Left forelimb (tissue), 1 donor: Measurements from ENCODE around the gene OXSR1.

Source experiments
- DNase-seq: peaks from one replicate; pipeline ENCODE4 v3.0.0-alpha.2; 2018; ENCODE audit warnings: low spot score

The OXSR1 gene

DNA sequence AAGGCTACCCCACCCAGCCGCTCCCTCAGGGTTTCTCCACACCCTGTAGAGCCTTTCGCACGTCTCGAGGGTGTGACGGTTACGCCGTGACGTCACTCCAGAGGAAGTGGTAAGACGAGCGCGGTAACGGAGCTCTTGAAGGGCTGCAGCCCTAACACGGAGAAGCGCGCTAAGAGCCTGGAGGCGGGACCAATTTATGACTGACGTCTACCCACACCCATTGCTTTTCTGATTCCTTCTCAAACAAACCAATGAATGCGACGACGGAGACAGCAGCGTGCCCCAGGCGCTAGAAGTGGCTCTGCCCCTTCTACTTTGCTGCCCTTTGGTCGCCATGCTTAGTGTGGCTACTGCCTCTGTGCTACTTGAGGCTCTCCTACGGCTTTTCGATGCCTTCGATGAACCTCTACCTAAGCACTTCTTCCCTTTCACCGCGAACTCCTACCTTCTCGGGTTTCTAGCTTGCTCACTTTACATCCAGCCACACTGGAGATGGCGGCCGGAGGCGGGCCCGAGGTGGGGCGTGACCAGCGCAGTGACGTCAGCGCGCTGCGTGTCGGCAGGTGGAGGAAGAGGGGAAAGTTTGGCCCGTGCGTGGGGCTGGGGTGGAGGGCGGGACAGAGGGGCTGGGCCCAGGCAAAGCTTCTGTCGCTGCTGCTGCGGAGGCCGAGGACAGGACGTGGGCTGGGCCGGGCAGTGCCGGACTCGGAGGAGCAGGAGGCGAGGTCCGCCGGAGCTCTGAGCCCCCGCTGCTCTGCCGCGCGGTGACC is at the start of gene OXSR1:
Gene OXSR1 (plus strand): TSS at position 586 of the 770 bp plus-strand sequence. CDS start 340 bp downstream, outside the sequence.
- peak; percentile 99 for DNase-seq

DNA sequence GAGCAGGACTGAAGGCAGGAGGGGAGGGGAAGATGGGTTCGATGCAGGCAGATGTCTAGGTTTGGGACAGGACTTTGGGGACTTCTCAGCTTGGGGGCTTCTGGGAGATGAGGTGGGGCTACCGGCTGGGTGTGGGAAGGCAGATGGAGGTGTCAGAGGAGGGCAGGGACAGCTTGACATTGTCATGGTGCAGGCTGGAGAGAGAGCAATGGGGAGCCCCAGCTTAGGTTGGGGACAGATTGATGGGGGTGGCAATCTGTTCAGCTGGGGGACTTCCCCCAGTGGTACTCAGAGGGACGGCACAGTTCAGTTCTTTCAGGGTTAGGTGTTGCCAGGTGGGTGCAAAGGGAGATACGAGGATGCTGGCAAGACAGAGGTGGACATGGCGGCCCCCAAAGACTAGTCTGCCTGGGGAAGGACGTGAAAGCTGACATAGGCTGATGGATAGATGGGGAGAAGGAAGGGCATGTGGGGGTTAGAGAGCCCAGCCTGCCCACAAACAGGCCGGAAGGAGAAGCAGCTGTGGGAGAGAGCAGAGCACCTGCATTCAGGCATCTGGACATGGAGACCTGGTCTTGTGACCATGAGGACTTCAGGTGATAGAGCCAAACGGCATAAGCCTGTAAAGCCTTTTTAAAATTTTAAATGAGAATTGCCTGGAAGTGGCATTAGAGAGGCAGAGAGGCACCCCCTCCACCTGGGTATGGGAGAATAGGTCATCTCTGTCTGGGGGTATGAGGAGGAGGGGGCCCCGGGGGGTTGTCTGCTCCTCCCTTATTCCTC is 49.5 kb upstream of the OXSR1 start:
- DNase-seq = no peak

DNA sequence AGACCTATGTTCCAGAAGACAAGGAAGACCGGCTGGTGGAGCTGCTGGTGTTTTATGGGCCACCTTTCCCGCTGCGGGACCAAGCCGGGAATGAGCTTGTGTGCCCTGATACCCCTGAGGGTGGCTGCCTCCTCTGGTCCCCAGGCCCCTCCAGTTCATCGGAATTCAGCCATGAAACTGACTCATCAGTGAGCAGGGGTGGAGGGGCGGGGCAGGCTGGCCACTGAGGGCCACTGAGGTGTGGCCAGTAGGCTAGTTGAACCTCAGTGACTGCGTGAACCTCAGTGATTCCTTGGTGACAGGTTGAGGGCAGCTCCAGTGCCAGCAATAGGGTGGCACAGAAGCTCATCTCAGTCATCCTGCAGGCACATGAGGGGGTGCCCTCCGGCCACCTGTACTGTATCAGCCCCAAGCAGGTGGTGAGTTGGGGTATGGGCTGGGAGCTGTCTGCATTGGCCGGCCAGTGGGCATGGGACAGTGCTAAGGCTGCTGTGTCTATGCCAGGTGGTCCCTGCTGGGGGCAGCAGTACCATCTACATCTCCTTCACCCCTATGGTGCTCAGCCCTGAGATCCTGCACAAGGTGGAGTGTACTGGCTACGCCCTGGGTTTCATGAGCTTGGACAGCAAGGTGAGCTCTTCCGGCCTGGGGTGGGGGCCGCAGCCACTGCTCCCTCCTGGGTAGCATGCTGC is 48.7 kb upstream of the OXSR1 start:
- peak; percentile 63 for DNase-seq

DNA sequence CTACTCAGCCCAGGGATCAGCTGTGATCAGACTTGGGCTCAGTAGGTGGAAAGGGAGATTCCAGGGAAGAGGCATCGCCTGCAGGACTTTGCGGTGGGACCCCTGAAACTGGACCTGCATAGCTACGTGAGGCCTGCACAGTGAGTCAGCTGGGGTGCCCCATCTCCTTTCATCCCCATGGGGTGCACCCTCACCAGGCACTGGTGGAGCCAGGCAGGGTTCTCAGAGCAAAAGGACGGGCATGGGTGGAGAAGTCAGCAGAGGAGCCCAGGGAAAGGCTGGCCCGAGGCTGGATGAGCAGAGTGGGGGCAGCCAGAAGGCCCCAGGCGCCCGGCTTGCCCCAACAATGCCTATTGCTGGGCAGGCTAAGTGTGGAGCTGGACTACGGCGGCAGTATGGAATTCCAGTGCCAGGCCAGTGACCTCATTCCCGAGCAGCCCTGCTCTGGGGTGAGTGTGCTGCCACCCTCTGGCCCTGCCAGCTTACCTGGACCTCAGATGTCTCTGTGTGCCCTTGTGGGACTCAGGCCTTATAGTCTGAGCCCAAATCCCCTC is 48.1 kb upstream of the OXSR1 start:
- no peak for DNase-seq

DNA sequence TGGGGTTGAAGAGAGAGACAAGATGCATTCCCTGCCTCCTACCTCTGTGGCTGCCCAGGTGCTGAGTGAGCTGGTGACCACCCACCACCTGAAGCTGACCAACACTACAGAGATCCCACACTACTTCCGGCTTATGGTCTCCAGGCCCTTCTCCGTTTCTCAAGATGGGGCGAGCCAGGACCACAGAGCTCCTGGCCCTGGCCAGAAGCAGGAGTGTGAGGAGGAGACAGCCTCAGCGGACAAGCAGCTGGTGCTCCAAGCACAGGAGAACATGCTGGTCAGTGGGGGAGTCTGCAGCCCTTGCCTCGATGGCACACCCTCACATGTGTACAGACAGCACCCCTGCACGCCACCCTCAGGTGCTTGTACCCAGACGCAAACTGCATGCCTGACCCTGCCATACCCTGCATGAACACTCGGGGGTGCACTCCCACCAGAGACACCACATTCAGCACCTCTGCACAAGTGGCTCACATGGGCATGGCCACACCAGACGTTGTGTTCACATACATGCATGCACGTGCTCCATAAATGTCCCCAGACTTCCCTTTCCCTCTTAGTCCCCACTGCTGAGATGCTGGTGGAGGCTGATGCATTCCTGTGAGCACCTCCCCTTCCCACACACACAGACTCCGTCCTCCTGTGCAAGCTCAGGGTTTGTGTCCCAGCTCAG is 47.5 kb upstream of the OXSR1 start:
- DNase-seq = no peak

DNA sequence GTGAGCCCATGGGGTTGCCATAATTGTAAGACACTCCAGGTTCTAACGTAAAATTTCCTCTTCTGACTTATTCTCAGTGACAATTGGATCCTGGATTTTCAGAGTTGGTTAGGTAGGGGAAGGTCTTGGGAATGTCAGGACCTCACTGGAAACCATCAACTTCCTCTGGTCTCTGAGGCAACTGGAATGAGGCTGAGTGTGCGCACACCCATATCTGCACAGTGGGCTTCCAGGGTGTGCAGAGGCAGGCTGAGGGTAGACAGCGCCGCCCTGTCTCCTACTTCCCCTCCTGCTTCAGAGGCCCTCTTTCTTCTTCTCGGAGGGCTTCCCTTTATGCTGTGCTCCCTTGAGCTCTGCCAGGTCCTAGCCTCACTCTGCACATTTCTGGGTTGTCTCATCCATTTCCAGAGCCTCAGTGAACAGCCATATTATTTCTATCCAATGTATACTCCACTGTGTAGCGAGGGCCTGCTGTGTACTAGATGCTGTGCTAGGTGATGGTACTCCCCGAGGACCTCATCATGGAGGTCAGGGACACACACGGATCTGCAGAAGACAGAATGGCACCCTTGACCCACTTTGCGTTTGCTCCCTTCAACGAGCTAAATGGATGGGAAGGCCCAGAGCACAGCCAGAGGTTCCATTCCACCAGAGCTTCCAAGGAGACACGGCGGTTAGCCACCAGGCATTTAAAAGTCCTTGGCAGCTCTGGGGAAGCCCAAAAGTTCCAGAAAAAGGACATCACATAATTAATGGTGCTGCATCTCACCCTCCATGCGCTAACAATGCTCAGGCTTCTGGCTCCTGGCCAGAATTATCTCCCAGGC is 46.7 kb upstream of the OXSR1 start:
- DNase-seq = no peak

DNA sequence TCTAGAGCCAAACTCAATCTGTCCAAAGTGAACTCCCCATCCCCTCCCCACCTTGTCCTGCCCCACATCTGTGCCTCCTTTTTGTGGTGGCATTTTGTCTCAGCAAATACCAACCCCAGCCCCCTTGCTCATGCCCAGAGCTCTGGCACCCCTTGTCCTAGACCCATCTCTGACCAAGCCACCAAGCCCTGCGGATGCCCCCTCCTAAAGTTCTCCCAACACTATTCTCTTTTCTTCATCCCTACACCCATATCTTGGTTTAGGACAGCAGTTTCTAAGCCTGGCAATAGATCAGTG is 46.1 kb upstream of the OXSR1 start:
- no peak for DNase-seq

DNA sequence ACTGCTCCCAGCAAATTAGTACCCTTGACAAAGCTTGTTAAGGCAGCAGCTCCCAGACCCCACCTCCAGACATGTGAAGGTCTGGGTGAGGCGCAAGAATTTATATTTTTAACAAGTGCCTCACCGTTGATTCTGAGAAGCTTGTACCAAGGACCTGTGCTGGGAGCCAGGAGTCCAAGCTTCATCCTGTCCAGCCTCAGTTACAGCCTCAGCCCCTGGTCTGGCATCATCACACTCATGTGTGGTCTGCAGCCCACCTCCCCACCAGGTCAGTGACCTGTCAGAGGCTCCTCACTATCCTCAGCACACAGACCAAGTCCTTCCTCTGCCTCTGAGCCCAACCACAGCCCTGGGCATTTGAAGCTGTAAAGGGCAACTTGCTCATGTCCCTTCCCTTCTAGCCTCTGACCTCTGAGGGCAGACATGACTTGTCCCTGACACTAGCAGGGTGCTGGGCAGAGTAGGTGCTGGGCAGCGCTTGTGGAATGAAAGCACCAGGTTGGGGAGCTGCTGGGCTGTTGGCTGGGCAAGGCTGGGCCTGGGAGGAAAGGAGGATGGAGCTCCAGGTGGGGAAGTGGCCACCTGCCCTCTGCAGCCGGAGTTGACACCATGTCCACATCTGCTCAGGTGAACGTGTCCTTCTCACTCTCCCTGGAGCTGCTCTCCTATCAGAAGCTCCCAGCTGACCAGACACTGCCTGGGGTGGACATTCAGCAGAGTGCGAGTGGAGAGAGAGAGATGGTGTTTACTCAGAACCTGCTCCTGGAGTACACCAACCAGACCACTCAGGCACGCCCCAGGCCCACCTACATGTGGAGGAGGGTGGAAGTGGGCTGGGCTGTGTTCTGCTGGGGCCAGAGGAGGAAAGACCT is 45.3 kb upstream of the OXSR1 start:
- peak; percentile 53 for DNase-seq

DNA sequence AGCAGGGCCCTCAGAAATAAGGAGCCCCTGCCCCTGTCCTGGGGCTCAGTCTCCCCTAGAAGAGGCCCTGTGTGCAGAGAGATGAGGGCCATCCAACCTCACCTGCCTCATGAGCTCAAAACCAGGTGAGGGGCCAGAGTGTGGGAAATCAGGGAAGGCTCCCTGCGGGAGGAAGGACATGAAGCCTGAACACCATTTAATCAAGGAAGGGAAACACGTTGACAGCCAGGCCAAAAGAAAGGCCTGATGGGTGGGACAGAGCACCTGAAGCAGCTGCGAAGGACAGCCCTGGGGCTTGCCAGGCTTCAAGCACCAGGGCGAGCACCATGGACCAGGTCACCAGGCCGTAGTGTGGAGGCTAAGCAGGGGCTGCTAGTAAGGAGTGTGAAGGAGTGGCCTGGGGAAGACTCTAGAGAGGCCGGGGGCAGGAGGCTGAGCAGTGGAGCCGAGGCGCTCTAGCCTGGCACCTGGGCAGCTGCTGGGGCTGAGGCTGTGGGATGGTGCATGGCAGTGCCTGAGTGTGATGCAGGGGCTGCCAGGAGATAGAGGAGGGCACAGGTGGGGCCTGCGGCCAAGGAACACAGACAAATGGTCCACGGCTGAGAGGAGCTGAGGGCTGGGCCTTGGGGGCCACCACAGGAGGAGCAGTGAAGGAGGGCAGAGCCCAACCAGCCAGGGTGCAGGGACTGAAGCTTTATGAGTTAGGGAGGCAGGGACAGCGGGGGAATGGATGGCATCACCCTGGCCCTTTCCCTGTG is 44.5 kb upstream of the OXSR1 start:
- DNase-seq = peak; percentile 51

DNA sequence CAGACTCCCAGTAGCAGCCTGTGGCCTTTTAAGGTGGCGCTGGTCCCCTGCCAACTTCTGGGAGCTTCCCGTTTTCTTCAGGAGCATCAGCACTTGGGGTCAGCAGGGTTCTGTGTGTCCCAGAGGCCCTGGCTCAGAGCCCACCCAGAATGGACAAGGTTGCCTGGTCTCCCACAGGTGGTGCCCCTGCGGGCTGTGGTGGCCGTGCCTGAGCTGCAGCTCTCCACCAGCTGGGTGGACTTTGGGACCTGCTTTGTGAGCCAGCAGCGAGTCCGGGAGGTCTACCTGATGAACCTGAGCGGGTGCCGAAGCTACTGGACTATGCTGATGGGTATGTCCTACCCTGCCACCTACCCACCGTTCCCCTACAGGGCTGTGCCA is 43.9 kb upstream of the OXSR1 start:
- no peak for DNase-seq

DNA sequence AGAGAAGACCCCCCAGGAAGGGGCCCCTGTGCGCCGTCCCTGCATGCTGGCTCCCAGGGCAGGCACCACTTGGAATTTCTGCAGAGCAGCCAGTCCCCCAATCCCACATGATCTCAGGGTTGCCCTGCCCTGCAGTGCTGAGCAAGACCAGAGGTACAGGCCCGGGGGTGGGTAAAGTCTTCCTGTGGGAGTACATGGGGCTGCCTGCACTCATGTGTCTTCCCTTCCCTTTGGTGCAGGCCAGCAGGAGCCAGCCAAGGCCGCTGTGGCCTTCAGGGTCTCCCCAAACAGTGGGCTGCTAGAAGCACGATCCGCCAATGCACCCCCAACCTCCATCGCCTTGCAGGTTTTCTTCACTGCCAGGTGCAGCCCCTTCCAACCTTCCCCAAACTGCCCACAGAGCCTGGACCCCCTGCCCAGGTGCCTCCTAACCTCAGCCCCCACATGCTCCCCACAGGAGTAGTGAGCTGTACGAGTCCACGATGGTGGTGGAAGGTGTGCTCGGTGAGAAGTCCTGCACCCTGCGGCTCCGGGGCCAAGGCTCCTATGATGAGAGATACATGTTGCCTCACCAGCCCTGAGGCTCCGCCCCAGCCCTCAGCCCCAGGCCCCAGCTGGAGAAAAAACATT is 43.4 kb upstream of the OXSR1 start:
- DNase-seq = peak; percentile 63

DNA sequence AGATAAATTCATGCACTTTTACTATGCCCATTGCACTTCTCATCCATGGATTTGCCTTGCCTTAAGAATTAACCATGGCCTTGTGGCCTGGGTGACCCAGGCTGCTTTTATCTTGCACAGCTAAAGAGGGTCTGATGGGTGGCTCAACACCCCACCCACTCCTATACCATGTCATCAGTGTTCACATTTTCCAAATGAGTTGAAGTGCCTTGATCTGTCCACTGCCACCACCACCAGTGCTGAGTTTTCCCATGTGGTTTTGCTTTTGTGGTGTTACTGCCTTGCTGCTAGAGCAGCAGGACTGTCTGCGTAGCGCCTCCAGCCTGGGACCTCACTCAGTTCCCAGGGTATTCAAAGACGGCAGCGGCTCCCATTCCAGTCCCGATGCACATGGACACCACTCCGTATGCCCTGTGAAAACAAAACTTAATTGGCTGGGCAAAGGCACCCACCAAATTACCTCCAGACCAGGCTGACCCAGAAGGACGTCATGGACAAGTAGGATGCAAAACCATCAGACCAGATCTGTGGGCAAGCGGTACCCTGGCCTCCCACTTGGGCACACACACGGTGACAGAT is 42.5 kb upstream of the OXSR1 start:
- DNase-seq = no peak

DNA sequence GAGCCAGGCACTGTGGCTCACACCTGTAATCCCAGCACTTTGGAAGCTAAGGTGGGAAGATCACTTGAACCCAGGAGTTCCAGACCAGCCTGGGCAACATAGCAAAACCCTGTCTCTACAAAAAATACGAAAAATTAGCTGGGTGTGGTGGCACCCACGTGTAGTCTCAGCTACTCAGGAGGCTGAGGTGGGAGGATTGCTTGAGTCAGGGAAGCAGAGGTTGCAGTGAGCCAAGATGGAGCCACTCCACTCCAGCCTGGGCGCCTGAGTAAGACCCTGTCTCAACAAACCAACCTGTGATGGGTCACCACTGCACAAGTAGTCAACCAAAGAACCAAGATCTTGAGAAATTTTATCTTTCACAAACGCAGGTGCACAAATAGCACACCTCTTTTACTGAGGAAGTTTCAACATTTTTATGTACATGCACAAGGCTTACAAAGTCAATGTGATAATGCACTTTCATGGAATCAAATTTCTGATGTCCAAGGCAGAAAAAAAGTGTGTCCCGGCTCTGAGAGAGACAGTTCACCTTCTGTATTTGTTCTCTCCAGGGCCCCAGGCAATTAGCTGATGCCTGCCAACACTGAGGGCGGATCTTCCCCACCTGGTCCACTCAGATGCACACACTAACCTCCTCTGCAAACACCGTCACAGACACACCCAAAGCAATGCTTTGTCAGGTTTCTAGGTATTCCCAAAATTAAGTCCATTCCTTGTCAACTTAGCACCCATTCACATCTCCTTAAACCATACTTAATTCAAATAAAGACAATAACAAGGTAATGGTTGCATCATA is 40.8 kb upstream of the OXSR1 start:
- DNase-seq = no peak

DNA sequence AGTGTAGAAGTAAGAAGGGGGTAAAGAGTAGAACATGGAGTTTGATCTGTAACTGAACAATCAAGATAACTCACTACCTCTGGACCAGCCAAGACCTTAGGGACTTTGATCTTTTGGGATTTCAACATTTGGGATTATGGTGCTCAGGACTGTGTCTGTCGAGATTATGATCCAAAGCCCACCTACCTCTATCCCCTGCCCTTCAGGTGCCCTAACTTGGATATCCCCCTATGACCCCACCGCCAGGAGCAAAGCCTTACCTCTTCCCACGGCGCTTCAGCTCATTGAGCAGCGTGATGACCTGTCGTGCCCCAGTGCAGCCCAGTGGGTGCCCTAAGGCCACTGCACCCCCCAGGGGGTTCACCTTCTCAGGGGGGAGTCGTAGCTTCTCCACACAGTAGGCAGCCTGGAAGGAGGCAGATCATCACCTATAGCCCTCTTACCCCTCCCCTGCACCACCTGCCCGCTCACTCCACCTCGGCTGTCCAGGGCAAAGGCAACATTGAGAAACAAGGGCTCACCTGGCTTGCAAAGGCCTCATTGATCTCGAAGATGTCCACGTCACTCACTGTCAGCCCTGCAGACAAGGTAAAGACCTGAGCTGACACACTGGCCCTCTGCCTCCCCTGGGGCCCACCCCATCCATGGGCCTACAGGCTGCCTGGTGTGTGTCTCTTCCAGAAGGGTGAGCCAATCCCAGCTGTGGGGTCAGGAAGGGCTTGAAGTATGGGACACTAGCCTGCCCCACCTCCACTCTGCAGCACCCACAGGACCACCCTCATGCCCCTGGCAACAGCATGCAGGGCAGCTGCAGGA is 39.8 kb upstream of the OXSR1 start:
- no peak for DNase-seq

DNA sequence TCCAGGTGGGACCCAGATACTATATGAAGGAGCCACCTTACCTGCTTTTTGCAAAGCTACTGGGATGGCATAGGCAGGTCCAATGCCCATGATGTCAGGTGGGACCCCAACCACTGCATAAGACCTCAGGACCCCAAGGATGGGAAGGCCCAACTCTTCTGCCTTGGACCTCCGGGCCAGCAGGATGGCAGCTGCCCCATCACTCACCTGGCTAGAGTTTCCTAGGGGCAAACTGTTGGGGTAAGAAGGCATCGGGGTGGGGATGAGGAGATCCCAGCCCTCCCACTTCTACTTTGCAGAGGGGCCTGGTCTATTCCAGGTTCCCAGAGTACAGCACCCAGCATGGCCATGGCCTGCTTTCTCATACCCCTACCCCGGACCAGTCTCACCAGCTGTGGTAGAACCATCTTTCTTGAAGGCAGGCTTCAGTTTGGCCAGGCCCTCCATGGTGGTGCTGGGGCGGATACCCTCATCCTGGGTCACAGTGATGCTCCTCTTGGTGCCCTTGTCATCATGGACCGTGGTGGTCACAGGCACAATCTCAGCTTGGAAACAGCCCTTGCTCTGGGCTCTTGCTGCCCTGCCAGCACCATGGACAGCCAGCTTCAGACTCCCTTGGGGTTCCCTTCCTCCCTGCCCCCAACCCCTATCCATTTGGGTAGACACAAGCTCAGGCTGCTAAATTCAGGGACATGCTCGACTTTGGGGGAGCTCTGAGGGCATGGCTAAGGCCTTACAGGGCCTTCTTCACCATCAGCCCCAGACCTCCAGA is 39.0 kb upstream of the OXSR1 start:
- DNase-seq = no peak

DNA sequence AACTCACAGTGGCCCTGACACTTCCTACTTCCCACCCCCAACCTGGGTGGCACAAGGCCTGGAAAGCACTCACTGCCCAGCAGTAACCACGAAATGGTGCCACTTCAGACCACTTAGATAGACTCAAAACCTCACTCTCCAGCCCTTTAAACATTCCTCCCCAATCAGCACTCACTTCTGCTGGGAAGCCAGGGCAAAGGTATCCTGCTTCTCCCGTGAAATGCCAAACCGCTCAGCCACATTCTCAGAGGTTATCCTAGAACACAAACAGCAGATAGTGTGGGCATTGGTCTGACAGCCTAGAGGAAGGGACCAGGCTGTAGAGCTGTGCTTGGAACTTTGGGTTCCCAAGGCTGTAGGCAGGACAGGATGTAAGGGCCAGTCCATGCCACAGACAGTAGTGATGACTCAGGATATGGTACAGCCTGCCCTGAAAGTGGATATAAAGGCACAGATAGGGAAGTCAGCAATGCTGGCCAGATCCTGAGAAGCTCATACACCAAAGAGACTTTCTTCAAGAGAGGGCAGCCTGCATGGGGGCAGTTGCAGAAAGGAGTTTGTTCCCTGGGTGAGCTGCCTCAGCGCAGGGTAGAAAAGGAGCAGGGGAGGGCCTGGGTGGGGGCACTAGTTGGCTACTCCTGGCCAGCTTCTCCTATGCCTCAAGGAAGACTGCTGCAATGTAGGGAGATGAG is 37.6 kb upstream of the OXSR1 start:
- DNase-seq = no peak
